ENCODE measurements around the gene FYB2. TPM values are rescaled to one million over a fixed set of nuclear protein-coding genes. Genes with fewer than 3 reads are reported as not detected.

The FYB2 gene
- total RNA-seq, 1 experiment from 2014 or later, result 0.48 TPM

- H3K9me3 Mint-ChIP-seq, result no peaks in the 10 kb centered on the region
- Histone ChIP-seq H4K8ac (replicated peaks; ENCODE audit: insufficient read length, low read depth, low read length) (no peak overlapping the region), H3K27me3 (ENCODE audit: insufficient read depth, low read length) (no peaks in the 10 kb centered on the region; the same call in 1 of the 2 replicates), H4K5ac (ENCODE audit: insufficient read length, low read depth, low read length) (no peak overlapping the region), H3K4me1 (ENCODE audit: insufficient read depth, low read length) (peaks cover 2% of the 10 kb centered on the region), H3K4me2 (ENCODE audit: insufficient read depth, insufficient read length, low read length) (no peak overlapping the region), H3K23ac (ENCODE audit: insufficient read length, low read depth, low read length) (no peak overlapping the region), H3K79me2 (ENCODE audit: insufficient read depth, low read length) (no peaks in the 10 kb centered on the region), H4K20me1 (ENCODE audit: control insufficient read depth, insufficient read depth, insufficient read length) (no peaks in the 10 kb centered on the region), H3K4ac (ENCODE audit: low read depth, low read length) (no peak overlapping the region), H3K56ac (ENCODE audit: insufficient read length, low read depth, low read length) (no peak overlapping the region), H2AK5ac (ENCODE audit: insufficient read length, low read length) (no peak overlapping the region), H2BK12ac (ENCODE audit: insufficient read length, low read depth, low read length) (no peak overlapping the region), H3K27ac (ENCODE audit: insufficient read length, low read depth, low read length) (no peak overlapping the region), H3K23me2 (ENCODE audit: insufficient read length, low read depth, low read length, poor library complexity, severe bottlenecking) (no peaks in the 10 kb centered on the region), H3K9ac (ENCODE audit: extremely low read depth, insufficient read length, low read length) (no peak overlapping the region), H2BK5ac (ENCODE audit: insufficient read length, low read length) (no peak overlapping the region), H4K91ac (ENCODE audit: insufficient read length, low read depth, low read length) (no peak overlapping the region), H3K9me3 (ENCODE audit: control insufficient read depth, low read depth, low read length) (no peaks in the 10 kb centered on the region), H2BK20ac (ENCODE audit: low read depth, low read length, poor library complexity, severe bottlenecking) (no peak overlapping the region), H2BK120ac (ENCODE audit: low read depth, low read length, poor library complexity, severe bottlenecking) (no peak overlapping the region), H3K18ac (ENCODE audit: insufficient read length, low read depth, low read length) (no peak overlapping the region), H2AFZ (ENCODE audit: low read length) (no peak overlapping the region), H3K79me1 (ENCODE audit: insufficient read depth, low read depth, low read length, poor library complexity, severe bottlenecking) (no peaks in the 10 kb centered on the region), H3K14ac (ENCODE audit: insufficient read depth, low read length) (no peak overlapping the region), H3T11ph (ENCODE audit: low read length) (no peak overlapping the region), H2BK15ac (ENCODE audit: low read depth, low read length) (no peak overlapping the region)
- WGBS (ENCODE audit: extremely low coverage, insufficient read length, low lambda C conversion rate), result no CpG with 5 or more reads among the region's 4 CpGs
- DNase-seq, result no peak
- TF ChIP-seq CTCF (conservative IDR thresholded peaks at IDR 0.05), result no peak
- H3K27me3 Mint-ChIP-seq (ENCODE audit: low read depth), result peaks cover 14% of the 10 kb centered on the region
- H3K27ac Mint-ChIP-seq, result no peak overlapping the region
- H3K4me1 Mint-ChIP-seq, result peaks cover 19% of the 10 kb centered on the region in 2 experiments
- H3K4me3 Mint-ChIP-seq, result no peak overlapping the region
- H3K36me3 Mint-ChIP-seq (ENCODE audit: insufficient read depth in 1 of 3, low read depth in 3 of 3), result no peaks in the 10 kb centered on the region
Measured at GRCh38 chr1:56795870-56796269, 23.3 kb downstream of the FYB2 start.

Data from H9 (cell line).